Measurements from ENCODE around the gene MYOT. TPM values are rescaled to one million over a fixed set of nuclear protein-coding genes. Genes with fewer than 3 reads are reported as not detected.

The MYOT gene
- total RNA-seq, 6 experiments from 2014 or later = not detected

DNA sequence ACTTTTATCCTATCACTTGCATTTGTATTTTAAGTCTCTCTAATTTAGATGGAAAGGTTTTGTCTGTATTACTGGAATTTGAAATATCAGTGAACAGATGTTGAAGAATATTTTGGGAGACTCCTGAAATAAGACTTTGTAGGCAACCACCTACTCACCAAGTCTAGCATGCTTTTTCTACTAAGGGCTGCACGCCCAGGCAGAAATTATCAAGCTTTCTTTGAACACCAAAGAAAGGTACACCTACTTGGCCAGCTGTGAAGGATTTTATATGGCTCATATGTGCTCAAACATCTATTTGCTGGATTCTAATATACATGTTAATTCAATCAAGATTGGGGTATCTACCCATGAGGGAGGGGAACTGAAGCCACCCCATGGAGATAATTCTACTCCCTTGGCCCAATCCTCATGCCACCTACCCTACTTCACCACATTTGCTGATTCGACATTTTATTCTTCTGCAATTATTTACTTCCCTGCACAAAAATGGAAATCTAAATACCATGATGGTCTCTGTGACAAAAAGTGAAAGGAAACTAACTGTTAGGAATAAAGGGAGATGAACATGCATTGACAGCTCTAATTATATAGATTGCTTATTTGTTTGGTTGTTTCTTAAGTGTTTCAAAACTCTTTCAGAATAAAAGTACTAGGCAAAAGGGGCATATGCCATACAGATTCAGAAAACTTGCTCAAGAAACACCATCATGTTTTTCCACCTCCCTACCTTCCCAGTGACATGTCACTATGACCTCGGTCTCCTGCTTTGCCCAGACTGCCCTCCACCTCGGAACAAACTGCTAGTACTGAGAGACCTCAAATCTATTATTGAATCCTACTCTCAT, 895 bp upstream of the MYOT start:
- TF ChIP-seq, protein P1, sequence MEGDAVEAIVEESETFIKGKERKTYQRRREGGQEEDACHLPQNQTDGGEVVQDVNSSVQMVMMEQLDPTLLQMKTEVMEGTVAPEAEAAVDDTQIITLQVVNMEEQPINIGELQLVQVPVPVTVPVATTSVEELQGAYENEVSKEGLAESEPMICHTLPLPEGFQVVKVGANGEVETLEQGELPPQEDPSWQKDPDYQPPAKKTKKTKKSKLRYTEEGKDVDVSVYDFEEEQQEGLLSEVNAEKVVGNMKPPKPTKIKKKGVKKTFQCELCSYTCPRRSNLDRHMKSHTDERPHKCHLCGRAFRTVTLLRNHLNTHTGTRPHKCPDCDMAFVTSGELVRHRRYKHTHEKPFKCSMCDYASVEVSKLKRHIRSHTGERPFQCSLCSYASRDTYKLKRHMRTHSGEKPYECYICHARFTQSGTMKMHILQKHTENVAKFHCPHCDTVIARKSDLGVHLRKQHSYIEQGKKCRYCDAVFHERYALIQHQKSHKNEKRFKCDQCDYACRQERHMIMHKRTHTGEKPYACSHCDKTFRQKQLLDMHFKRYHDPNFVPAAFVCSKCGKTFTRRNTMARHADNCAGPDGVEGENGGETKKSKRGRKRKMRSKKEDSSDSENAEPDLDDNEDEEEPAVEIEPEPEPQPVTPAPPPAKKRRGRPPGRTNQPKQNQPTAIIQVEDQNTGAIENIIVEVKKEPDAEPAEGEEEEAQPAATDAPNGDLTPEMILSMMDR (IDR thresholded peaks at IDR 0.05) = no peak
- H3K4me1 Mint-ChIP-seq (ENCODE audit: low read depth) = no peaks in the 10 kb centered on the region
- H3K27ac Mint-ChIP-seq = no peak overlapping the region
- DNase-seq = no peak
- no peaks in the 10 kb centered on the region for H3K9me3 Mint-ChIP-seq
- no peak overlapping the region for H3K4me3 Mint-ChIP-seq
- H3K36me3 Mint-ChIP-seq (ENCODE audit: low read depth) = no peaks in the 10 kb centered on the region
- H3K27me3 Mint-ChIP-seq (ENCODE audit: insufficient read depth) = peaks cover 11% of the 10 kb centered on the region

DNA sequence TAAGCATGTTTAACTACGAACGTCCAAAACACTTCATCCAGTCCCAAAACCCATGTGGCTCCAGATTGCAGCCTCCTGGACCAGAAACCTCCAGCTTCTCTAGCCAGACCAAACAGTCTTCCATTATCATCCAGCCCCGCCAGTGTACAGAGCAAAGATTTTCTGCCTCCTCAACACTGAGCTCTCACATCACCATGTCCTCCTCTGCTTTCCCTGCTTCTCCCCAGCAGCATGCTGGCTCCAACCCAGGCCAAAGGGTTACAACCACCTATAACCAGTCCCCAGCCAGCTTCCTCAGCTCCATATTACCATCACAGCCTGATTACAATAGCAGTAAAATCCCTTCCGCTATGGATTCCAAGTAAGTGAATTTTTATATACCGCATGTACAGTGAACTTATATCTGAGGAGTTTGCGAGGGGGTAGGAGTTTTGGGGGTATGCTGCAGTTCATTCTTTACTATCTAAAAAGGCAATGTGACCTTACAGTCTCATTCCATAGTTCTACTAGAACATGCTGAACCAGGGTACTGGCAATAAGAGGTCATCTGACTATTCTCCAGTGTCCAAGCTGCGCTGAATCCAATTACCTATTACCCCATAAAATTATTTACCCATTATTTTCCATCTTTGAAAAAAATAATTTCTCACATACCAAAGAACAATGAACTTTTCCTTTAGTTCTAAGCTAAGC, 3.1 kb downstream of the MYOT start:
- Mint-ChIP-seq H3K27ac (no peak overlapping the region), H3K9me3 (no peaks in the 10 kb centered on the region), H3K4me3 (no peak overlapping the region), H3K36me3 (ENCODE audit: low read depth) (no peaks in the 10 kb centered on the region), H3K27me3 (ENCODE audit: insufficient read depth) (peaks cover 9% of the 10 kb centered on the region), H3K4me1 (ENCODE audit: low read depth) (no peaks in the 10 kb centered on the region)
- no peak for DNase-seq
- TF ChIP-seq, protein P1 (IDR thresholded peaks at IDR 0.05) = no peak

DNA sequence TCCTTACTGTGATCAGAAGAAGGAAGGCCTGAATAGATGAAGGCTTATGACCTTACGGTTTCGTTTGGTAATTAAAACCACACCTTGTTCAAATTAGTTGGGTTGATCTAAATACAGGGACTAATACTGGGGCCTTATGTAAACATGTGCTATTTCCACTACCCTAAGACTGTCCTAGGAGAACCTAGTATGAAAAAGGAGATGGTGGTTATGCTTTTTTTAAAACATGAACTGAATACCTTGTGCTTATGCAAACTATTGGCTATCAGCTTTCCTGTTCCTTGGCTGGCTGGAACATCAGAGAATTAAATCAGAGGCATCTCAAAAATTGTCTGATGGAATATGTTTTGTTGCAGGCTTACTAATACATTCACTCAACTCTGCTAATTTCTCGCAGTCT, 3.9 kb downstream of the MYOT start:
- Mint-ChIP-seq H3K27me3 (ENCODE audit: insufficient read depth) (peaks cover 9% of the 10 kb centered on the region), H3K4me3 (no peak overlapping the region), H3K27ac (no peak overlapping the region), H3K36me3 (ENCODE audit: low read depth) (no peaks in the 10 kb centered on the region), H3K9me3 (no peaks in the 10 kb centered on the region), H3K4me1 (ENCODE audit: low read depth) (no peaks in the 10 kb centered on the region)
- no peak for DNase-seq
- TF ChIP-seq, protein P1 (IDR thresholded peaks at IDR 0.05) = no peak

DNA sequence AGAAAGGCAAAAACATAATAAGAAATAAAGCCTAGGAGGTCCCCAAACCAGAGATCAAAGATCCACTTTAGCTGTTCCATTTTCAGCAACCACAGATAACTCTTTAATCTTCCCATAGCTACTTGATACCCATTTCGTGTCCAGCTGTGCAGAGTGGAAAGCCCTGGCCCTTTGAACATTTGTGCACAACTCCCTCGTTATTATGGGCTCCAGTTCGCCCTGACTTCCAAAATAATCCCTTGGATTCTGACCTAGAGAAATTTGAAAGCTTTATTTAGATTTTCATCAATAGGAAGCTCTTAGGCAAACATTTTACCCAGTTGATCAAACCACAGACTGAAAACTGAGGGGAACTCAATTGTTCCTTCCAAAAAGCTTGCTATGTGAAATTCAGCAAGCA, 4.8 kb downstream of the MYOT start:
- no peak overlapping the region for H3K4me3 Mint-ChIP-seq
- no peaks in the 10 kb centered on the region for H3K9me3 Mint-ChIP-seq
- peaks cover 6% of the 10 kb centered on the region for H3K27me3 Mint-ChIP-seq (ENCODE audit: insufficient read depth)
- no peak overlapping the region for H3K27ac Mint-ChIP-seq
- H3K36me3 Mint-ChIP-seq (ENCODE audit: low read depth) = no peaks in the 10 kb centered on the region
- TF ChIP-seq, protein P1 (IDR thresholded peaks at IDR 0.05) = no peak
- no peak for DNase-seq
- no peaks in the 10 kb centered on the region for H3K4me1 Mint-ChIP-seq (ENCODE audit: low read depth)

DNA sequence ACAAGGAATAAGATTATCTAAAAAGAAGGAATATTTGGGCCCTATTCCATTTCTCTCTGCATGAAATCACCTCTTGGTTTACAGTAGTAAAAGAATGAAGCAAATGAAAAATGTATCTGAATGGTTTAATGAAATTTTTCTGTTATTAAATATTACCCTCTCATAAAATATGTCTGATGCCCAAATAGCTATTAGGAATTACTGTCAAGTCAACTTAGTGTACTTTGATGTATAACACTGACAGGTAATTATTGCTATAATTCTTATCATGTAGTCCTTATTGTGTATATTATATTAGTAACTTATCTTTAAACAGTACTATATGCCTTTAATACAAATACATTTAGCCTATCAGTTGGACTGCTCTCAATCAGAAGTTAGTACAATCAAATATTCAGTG, 8.4 kb downstream of the MYOT start:
- TF ChIP-seq, protein P1 (IDR thresholded peaks at IDR 0.05) = no peak
- Mint-ChIP-seq H3K9me3 (no peaks in the 10 kb centered on the region), H3K36me3 (ENCODE audit: low read depth) (no peaks in the 10 kb centered on the region), H3K4me1 (ENCODE audit: low read depth) (no peaks in the 10 kb centered on the region), H3K27me3 (ENCODE audit: insufficient read depth) (no peaks in the 10 kb centered on the region; the same call in 1 of the 2 replicates), H3K27ac (no peak overlapping the region), H3K4me3 (no peak overlapping the region)
- DNase-seq = no peak

All from HFFc6 (cell line).